Epithelial cell of prostate (primary cell): Measurements from ENCODE around the gene MAD2L1BP.
A peak's percentile ranks its signal among the peaks of the same experiment; 100 is the strongest.
"Not testable (repeated sequence)": the region's sequence is repeated elsewhere in the genome, so short reads cannot be mapped to it uniquely, and the experiment has no call there.

ENCODE experiments used
- DNase-seq: peaks from one replicate; pipeline ENCODE4 v3.0.0-alpha.2; 2011; ENCODE audit warnings: low read depth, low spot score
- H3K27ac ChIP-seq: fragments of 450-650 bp; 2 replicates; pipeline ENCODE4 v1.5.1; 2017; ENCODE audit warnings: mild to moderate bottlenecking

Gene MAD2L1BP, protein sequence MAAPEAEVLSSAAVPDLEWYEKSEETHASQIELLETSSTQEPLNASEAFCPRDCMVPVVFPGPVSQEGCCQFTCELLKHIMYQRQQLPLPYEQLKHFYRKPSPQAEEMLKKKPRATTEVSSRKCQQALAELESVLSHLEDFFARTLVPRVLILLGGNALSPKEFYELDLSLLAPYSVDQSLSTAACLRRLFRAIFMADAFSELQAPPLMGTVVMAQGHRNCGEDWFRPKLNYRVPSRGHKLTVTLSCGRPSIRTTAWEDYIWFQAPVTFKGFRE

DNA sequence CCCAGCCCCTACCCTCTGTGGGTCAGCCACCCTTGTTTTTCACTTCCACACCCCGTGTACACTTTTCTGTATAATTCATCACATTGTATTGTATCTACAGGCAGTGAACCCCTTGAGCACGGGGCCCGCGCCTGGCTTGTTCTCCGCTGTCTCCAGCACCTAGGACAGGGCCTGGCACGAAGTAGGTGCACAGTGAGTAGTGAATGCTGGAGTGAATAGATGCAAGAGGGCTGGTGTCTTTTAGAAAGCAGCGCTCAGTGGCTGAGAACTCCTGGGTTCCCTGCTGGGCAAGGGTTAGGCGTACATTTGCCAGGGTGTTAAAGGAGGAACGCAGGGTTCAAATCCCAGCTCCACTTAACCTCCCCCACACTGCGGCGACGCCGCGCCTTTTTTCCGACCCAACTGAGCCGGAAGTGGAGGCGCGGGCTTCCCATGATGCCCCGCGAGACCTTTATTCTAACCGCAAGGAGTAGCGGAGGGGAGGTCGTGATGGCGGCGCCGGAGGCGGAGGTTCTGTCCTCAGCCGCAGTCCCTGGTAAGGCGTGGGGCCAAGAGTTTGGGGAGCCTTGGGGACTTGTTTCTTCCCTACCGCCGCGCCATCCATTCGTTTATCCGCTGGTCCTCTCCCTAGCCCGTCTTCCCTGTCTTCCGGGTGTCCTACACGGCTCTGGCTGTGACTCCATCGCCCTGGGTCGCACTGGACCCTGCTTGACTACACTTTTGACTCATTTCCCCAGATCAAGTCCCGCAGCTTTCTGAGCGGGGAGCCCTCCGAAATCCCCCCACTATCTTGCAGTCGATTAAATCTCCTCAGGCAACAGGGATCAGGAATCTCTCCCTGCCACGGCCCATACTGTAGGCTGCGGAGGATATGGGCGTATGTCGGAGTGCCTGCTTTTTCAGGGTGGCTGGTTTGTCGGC is at the start of gene MAD2L1BP:
Gene MAD2L1BP, plus strand, starts transcription at position 454 of the 921 bp plus-strand sequence. Its CDS starts 36 bp downstream, at position 490.
- no peak for DNase-seq
- peak within 1 kb of the TSS; percentile 44 for H3K27ac ChIP-seq

DNA sequence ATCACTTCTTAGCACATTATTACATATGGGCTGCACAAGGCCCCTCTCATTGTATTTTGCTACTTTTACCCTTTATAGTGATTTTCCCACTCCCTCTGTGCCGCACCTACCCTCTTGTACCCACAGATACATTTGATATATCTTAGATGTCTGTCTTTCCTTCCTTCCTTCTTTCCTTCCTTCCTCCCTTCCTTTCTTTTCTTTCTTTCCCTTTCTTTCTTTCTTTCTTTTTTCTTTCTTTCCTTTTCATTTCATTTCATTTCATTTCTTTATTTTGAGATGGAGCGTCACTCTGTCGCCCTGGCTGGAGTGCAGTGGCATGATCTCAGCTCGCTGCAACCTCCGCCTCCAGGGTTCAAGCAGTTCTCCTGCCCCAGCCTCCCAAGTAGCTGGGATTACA is 47.4 kb upstream of the MAD2L1BP start:
- no peak for DNase-seq
- H3K27ac ChIP-seq: no peak overlapping the region

DNA sequence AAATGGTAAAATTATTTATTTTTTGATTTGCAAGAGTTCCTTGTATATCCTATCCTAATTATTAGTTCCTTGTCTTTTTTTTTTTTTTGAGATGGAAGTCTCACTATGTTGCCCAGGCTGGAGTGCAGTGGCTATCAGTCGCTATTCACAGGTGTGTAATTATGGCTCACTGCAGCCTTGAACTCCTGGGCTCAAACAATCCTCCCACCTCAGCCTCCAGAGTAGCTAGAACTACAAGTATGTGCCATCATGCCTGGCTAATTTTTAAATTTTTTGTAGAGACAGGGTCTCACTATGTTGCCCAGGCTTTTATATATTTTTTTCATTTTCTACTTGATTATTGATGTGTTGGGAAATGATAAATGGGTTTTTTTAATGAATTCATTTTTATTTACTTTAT is 46.1 kb upstream of the MAD2L1BP start:
- not testable (repeated sequence) for H3K27ac ChIP-seq, DNase-seq

DNA sequence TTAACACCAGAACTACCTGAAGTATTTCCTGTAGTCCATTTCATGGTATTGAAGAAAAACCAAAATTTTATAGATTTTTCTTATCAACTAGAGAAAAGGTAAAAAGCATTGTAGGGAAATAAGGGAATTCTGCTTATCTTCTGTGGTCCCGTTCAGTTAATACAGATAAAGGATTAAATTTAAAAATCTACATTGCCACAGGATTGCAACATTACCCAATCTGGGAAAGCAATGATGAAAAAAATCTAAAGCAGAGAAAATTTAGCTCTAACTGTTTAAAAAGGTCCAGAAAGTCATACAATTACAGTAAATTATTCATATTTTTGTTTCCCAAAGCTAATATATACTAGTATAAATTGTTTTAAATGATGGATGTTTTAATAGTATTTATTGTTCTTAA is 41.7 kb upstream of the MAD2L1BP start:
- DNase-seq: no peak
- H3K27ac ChIP-seq: no peak overlapping the region

DNA sequence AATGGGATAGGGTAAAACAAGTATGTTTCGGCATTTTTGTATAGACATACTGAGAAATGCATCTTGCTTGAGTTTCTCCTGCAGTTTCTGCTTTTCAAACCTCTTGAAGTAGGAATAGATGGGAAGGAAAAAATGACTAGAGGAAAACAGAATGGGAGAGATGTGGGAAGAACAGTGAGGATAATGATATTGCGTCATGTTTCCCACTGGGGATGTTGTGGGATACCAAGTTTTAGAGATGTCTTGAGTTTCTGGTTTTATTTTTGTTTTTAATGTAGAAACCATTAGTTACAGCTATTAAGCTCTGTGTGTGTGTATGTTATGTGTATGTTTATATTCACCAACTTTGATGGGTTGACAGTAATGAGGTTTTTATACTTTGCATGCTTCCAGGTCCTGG is 35.0 kb upstream of the MAD2L1BP start:
- no peak for DNase-seq
- H3K27ac ChIP-seq: no peak overlapping the region

DNA sequence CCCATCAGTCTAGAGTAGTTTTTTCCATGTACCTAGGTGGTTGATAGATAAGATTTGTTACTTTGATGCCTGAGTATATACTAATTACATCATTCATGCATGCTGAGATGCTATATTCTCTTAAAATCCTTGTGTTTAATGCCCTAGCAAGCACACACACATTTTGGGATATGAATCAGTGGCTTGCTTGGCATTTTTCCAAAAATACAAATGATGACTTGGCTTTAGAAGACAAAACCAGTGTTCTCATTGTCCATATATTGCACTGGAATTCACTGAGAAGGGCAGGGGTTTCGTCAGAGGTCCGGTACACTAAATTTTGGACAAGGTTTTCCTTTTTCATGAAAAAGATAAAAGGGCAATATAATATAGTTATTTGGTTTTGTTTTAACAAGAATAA is 31.5 kb upstream of the MAD2L1BP start:
- peak overlapping the region; percentile 34 for H3K27ac ChIP-seq
- peak; percentile 36 for DNase-seq

DNA sequence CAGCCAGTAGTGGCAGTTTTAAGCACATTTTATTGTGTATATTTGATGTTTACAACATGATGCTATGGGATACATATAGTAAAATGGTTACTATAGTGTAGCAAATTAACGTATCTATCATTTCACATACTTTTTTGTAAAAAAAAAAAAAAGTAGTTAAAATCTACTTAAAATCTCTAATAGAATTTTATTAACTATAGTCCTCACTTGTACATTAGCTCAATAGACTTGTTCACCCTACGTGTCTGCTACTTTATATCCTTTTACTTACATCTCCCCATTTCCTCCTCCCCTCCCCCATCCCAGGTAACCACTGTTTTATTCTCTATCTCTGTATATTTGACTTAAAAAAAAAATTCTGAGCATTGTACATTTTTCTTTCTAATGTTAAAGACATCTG is 29.6 kb upstream of the MAD2L1BP start:
- no peak overlapping the region for H3K27ac ChIP-seq
- no peak for DNase-seq

DNA sequence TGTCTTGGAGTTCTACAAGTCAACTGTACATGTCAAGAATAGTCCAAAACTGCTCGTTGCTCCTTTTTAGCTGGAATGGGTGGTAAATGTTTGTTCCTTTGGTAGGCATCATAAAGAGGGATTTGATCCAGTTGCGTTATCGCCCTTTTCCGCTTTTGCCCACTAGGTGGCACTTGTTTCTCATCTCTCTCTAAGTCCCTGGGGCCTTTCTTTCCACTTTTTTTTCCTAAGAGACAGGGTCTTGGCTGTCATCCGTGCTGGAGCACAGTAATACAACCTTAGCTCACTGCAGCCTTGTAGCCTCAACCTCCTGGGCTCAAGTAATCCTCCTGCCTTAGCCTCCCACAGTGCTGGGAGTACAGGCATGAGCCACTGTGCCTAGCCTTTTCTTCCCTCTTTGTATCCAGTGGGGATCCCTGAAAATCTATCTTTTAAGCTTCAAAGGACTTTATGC is 27.3 kb upstream of the MAD2L1BP start:
- no peak overlapping the region for H3K27ac ChIP-seq
- DNase-seq: peak; percentile 12

DNA sequence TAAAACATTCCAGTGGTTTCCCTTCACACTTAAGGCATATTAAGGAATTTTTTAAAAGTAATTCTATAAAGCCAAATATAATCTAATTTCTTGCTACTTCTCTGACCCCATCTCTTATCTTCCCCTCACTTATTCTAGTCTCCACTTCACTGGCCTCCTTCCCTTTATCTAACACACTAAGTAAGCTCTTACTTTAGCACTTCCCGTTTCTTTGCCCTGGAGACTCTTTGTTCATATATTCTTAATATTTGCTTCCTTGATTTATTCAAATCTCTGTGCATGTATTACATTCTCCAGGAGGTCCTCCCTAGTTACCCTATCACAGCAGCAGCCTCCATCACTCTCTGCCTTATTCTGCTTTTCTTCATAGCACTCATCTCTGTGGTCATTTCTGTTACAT is 26.8 kb upstream of the MAD2L1BP start:
- no peak overlapping the region for H3K27ac ChIP-seq
- DNase-seq: no peak

DNA sequence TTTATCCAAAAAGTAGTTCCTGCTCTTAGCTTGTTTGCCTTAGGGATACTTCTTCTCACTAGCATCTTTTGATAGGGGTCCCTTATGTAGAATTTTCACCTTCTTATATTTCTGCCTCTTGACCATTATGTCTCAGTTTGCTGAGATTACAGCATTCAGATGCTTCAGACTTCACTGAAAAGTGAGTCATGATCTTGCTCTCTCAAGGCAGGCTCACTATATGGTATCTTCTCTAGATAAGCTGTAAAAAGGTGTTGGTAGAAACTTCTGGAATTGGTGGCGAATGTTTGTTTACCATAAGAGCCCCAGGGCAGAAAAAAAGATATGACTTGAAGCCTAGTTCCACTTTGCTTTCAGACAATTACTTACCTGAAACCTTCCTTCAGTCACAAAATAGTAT is 26.2 kb upstream of the MAD2L1BP start:
- H3K27ac ChIP-seq: no peak overlapping the region
- DNase-seq: no peak

DNA sequence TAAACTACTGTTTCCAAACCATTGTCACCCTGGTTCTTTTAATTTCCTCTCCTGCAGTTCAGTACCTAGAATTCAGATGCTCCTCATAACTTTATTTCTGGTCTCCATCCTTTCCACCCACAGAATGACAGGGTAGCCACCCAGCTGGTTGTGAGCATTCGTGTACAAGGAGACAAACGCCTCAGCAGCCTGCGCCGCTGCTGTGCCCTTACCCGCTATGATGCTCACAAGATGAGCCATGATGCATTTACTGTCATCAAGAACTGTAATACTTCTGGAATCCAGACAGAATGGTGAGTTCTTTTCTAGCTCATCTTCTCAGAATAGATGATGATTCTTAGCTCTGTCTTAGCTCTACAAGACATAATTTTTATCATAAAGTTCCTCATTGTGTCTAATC is 25.2 kb upstream of the MAD2L1BP start:
- no peak for DNase-seq
- no peak overlapping the region for H3K27ac ChIP-seq

DNA sequence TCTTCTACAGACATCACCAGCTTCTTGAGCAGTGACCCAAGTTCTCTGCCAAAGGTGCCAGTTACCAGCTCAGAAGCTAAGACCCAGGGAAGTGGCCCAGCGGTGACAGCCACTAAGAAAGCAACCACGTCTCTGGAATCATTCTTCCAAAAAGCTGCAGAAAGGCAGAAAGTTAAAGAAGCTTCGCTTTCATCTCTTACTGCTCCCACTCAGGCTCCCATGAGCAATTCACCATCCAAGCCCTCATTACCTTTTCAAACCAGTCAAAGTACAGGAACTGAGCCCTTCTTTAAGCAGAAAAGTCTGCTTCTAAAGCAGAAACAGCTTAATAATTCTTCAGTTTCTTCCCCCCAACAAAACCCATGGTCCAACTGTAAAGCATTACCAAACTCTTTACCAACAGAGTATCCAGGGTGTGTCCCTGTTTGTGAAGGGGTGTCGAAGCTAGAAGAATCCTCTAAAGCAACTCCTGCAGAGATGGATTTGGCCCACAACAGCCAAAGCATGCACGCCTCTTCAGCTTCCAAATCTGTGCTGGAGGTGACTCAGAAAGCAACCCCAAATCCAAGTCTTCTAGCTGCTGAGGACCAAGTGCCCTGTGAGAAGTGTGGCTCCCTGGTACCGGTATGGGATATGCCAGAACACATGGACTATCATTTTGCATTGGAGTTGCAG is 21.8 kb upstream of the MAD2L1BP start:
- no peak overlapping the region for H3K27ac ChIP-seq
- DNase-seq: no peak

DNA sequence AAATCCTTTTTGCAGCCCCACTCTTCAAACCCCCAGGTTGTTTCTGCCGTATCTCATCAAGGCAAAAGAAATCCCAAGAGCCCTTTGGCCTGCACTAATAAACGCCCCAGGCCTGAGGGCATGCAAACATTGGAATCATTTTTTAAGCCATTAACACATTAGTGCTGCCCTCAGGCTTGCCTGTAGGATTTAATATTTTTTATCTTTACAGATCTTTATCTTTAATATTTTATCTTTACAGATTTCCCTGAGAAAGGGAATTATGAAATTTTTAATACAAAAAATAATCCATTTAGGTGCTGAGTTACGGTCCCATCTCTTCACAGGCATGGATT is 21.3 kb upstream of the MAD2L1BP start:
- no peak overlapping the region for H3K27ac ChIP-seq
- no peak for DNase-seq

DNA sequence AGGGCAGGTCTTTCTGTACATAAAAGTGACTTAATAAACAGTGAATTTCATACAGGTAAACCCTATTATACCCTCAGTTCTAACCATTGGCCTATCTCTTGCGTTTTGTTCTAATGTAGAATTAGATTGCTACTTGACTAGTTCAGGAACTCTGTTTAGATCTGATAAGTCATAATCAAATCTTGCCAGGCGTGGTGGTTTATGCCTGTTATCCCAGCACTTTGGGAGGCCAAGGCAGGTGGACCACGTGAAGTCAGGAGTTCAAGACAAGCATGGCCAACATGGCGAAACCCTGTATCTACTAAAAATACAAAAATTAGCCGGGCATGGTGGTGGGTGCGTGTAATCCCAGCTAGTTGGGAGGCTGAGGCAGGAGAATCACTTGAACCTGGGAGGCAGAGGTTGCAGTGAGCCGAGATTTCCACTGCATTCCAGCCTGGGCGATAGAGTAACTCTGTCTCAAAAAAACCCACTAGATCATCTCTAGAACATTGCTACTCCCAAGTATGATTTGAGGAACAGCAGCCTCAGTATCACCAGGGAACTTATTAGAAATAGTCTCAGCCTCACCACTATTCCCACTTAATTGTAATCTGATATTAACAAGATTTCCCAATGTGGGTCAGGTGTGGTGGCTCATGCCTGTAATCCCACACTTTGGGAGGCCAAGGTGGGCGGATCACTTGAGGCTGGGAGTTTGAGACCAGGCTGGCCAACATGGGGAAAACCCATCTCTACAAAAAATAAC is 18.7 kb upstream of the MAD2L1BP start:
- H3K27ac ChIP-seq: peak overlapping the region; percentile 8
- DNase-seq: no peak

DNA sequence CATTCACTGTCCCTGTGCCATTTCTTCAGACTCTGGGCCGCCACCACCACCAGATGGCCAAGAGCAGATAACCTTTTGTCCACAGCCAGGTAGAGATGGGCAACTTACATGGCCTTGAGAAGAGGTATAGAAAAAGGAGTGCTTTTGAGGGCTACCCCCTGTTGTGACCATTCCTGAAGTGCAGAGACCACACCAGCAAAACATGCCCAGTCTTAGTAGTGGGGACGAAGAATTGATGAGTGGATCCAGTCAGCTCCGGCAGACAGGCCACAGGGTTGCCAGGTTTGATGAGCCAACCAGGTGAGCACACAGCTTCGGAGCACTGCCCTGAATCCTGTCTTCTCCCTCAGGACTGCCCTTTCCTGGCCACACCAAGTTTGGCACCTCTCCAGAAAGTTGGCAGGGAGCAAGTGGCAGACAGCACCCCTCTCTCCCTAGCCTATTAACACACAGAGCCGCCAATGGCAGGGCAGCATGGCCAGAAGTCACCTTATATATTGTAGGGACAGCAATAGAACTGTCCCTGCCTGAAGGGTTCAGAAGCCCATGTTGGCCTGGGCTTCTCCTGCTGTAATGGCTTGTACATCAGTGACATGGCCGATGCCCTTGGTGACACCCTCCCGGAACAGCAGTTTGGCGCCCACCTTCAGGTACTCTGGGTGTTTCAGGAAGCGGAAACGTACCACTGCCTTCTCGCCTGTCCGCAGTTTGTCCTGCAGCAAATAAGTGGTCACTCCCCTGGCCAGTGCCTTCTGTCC is 14.4 kb upstream of the MAD2L1BP start:
- no peak overlapping the region for H3K27ac ChIP-seq
- no peak for DNase-seq

DNA sequence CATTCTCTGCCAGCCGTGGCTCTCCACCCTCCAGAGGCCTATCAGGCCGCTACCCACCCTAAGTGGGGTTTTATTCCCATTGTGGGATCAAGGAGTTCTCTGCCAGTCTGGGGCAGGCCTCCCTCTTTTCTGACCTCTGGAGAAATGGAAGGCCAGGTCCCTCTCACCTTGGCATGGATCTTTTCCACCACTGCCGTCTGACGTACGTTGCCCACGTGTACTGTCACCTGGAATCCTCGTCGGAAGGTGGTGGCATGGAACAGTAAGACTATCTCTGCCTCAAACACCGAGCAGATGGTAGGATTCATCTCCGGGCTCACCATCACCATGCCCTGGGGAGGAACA is 13.8 kb upstream of the MAD2L1BP start:
- no peak overlapping the region for H3K27ac ChIP-seq
- DNase-seq: no peak

DNA sequence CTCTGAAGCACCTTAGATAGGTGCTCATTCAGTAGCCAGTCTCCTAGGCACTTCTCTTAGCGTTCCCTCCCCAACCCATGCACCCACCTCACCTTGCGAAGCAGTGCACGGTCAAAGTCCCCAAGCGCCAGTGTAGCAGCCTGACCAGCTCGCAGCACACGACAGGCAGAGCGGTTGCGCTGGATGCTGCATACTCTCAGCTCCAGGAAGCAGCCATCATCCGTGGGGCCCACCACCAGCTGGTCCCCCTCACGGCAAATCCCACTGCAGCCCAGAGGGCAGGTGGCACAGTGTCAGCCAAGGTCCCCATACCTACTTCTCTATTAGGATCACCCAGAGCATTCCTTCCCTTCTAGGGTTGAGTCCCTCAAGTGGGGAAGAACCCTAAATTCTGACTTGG is 13.1 kb upstream of the MAD2L1BP start:
- DNase-seq: no peak

DNA sequence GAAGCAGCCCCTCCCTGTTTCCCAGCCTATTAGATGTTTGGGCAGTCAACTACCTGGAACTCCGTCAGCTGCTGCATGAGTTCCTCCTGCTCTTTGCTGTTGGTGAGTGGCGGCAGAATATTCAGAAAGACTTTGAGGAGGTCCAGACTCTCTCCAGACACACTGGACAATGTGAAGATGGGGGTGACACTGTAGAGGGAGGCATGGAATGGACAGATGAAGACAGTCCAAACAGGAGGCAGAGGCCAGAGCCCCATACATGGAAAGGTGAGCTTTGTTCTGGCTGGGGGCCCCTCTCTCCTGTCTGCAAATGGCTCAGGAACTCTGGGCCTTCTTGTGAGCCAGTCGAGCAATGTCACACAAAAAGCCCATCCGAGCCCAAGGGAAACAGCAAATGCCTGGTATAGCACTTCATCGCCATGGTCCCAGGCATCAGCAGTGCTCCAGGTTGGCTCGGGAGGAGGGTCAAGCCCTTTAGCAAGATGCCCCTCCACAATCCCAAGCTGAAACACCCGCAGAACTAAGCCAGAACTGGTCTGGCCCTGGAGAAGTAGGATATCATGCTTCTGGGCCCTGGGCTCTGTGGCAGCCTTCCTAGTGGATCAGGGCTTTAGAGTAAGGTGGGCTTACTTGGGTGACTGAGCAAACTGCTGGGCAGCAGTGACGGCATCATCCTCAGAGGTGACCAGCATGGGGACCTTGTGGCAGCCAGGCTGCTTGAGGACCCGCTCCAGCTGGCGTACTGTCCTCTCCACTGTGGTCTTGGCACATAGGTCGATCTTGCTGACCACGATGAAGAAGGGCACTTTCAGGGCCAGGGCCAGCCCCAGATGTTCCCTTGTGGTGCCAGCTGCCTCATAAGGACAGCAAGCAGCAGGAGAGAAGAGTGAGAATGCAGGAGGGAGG is 11.5 kb upstream of the MAD2L1BP start:
- DNase-seq: no peak
- peak overlapping the region; percentile 99 for H3K27ac ChIP-seq

More for the DNA sequence above, 13.1 kb upstream of the MAD2L1BP start:
- H3K27ac ChIP-seq: peak overlapping the region; percentile 99
